ENCODE results near the gene CEP170. TPM values are rescaled to one million over a fixed set of nuclear protein-coding genes. Genes with fewer than 3 reads are reported as not detected.

CEP170 gene
- total RNA-seq, 2 donors from 2014 or later = 59.8 to 74.3 TPM

DNA sequence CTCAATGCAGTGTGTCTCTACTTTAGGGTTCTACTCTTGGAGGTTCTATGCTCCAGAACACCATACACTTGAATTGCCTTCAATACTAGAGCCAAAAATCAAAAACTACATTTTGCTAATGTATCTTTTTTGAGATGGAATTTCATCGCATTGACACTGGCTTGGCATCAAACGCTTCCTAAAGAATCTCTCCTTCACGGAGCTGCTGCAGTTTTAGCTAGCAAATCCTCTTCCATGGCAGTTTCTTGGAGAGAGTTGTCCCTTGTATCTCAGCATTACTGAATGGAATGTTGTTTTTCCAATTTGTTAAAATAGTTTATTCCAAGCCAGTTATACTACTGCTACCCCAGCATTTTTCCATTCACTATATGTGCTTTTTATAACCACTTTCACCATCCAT is 18.4 kb upstream of the CEP170 start:
- ATAC-seq (ENCODE audit: insufficient number of reproducible peaks, low FRiP score, low read depth) = no peak
- no peak for DNase-seq (ENCODE audit: low spot score)
- H3K4me1 ChIP-seq (ENCODE audit: control insufficient read depth in 1 of 2, low read depth in 2 of 2) = peaks cover 12 to 26% of the 10 kb centered on the region in 2 donors
- H3K27me3 ChIP-seq (replicated peaks; ENCODE audit: insufficient read depth) = no peaks in the 10 kb centered on the region
- H3K36me3 ChIP-seq = peaks cover 7% of the 10 kb centered on the region
- TF ChIP-seq, protein P1, sequence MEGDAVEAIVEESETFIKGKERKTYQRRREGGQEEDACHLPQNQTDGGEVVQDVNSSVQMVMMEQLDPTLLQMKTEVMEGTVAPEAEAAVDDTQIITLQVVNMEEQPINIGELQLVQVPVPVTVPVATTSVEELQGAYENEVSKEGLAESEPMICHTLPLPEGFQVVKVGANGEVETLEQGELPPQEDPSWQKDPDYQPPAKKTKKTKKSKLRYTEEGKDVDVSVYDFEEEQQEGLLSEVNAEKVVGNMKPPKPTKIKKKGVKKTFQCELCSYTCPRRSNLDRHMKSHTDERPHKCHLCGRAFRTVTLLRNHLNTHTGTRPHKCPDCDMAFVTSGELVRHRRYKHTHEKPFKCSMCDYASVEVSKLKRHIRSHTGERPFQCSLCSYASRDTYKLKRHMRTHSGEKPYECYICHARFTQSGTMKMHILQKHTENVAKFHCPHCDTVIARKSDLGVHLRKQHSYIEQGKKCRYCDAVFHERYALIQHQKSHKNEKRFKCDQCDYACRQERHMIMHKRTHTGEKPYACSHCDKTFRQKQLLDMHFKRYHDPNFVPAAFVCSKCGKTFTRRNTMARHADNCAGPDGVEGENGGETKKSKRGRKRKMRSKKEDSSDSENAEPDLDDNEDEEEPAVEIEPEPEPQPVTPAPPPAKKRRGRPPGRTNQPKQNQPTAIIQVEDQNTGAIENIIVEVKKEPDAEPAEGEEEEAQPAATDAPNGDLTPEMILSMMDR (IDR thresholded peaks at IDR 0.05) = no peak
- H3K27ac ChIP-seq = no peak overlapping the region
- H3K4me3 ChIP-seq = no peak overlapping the region
- H3K9me3 ChIP-seq = no peaks in the 10 kb centered on the region

DNA sequence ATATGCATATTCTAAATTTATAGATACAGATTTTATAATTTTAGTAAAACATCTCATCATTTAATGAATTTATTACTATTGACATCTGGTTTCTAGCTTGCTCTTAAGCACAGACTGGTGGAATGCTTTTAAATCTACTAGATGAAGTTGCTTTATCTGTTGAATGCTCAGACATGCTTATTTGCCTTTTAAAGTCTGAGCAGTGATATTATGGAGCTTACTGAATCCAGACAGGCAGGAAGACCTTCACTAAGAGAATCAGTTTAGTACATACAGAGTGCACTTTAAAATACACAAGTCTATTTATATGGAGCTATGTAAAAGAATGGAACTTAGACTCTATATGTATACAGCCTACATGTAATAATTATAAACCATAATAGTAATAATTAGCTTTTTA is 17.3 kb upstream of the CEP170 start:
- H3K4me3 ChIP-seq = no peak overlapping the region
- no peaks in the 10 kb centered on the region for H3K9me3 ChIP-seq
- ATAC-seq (ENCODE audit: insufficient number of reproducible peaks, low FRiP score, low read depth) = no peak
- peaks cover 12 to 37% of the 10 kb centered on the region in 2 donors for H3K4me1 ChIP-seq (ENCODE audit: control insufficient read depth in 1 of 2, low read depth in 2 of 2)
- peaks cover 7% of the 10 kb centered on the region for H3K36me3 ChIP-seq
- no peaks in the 10 kb centered on the region for H3K27me3 ChIP-seq (replicated peaks; ENCODE audit: insufficient read depth)
- no peak for DNase-seq (ENCODE audit: low spot score)
- TF ChIP-seq, protein P1 (IDR thresholded peaks at IDR 0.05) = no peak
- H3K27ac ChIP-seq = no peak overlapping the region

- Histone ChIP-seq H3K4me1 (ENCODE audit: control insufficient read depth in 1 of 2, low read depth in 2 of 2) (peaks cover 12 to 38% of the 10 kb centered on the region in 2 donors), H3K9me3 (no peaks in the 10 kb centered on the region), H3K27ac (no peak overlapping the region), H3K36me3 (peaks cover 7% of the 10 kb centered on the region), H3K4me3 (no peak overlapping the region), H3K27me3 (replicated peaks; ENCODE audit: insufficient read depth) (no peaks in the 10 kb centered on the region)
- DNase-seq (ENCODE audit: low spot score) (no peak), ATAC-seq (ENCODE audit: insufficient number of reproducible peaks, low FRiP score, low read depth) (no peak)
- TF ChIP-seq, protein P1 (IDR thresholded peaks at IDR 0.05) = no peak
Measured at GRCh38 chr1:243271996-243272395, 16.9 kb upstream of the CEP170 start.

GRCh38 chr1:243270097-243270864 is 15.2 kb upstream of the CEP170 start:
- Histone ChIP-seq H3K9me3 (no peaks in the 10 kb centered on the region), H3K27ac (no peak overlapping the region), H3K36me3 (peaks cover 3% of the 10 kb centered on the region), H3K4me3 (no peak overlapping the region), H3K27me3 (replicated peaks; ENCODE audit: insufficient read depth) (no peaks in the 10 kb centered on the region), H3K4me1 (ENCODE audit: control insufficient read depth in 1 of 2, low read depth in 2 of 2) (peaks cover 15 to 43% of the 10 kb centered on the region in 2 donors)
- no peak for ATAC-seq (ENCODE audit: insufficient number of reproducible peaks, low FRiP score, low read depth)
- no peak for DNase-seq (ENCODE audit: low spot score)
- TF ChIP-seq, protein P1 (IDR thresholded peaks at IDR 0.05) = no peak

GRCh38 chr1:243269461-243269801 is 14.3 kb upstream of the CEP170 start:
- TF ChIP-seq, protein P1 (IDR thresholded peaks at IDR 0.05) = no peak
- no peaks in the 10 kb centered on the region for H3K9me3 ChIP-seq
- ATAC-seq (ENCODE audit: insufficient number of reproducible peaks, low FRiP score, low read depth) (no peak), DNase-seq (ENCODE audit: low spot score) (no peak)
- H3K36me3 ChIP-seq = no peaks in the 10 kb centered on the region
- peaks cover 15 to 43% of the 10 kb centered on the region in 2 donors for H3K4me1 ChIP-seq (ENCODE audit: control insufficient read depth in 1 of 2, low read depth in 2 of 2)
- H3K4me3 ChIP-seq = peak overlapping the region; percentile 50
- no peaks in the 10 kb centered on the region for H3K27me3 ChIP-seq (replicated peaks; ENCODE audit: insufficient read depth)
- peak overlapping the region in 1 of 2 donors; percentile 49 for H3K27ac ChIP-seq
